Mucosa of descending colon (tissue), 3 donors: Measurements from ENCODE around the gene HCFC2. TPM values are rescaled to one million over a fixed set of nuclear protein-coding genes. Genes with fewer than 3 reads are reported as not detected.

Source experiments
- ATAC-seq: fragments of 200-7000 bp; cut with Tn5 transposase; one replicate; pipeline ENCODE4 v1.9.1; 2020; ENCODE audit warnings: mild to moderate bottlenecking, moderate library complexity
- DNase-seq, 3 donors: peaks; one replicate each; pipeline ENCODE4 v3.0.0-alpha.2; 2020
- H3K36me3 ChIP-seq: fragments of 200-600 bp; one replicate; pipeline ENCODE4 v1.8.0; 2021; ENCODE audit warnings: low read depth, mild to moderate bottlenecking
- H3K4me1 ChIP-seq: fragments of 200-600 bp; one replicate; pipeline ENCODE4 v1.8.0; 2021; ENCODE audit warnings: low read depth, mild to moderate bottlenecking
- H3K4me3 ChIP-seq: fragments of 200-600 bp; one replicate; pipeline ENCODE4 v1.8.0; 2021; ENCODE audit warnings: mild to moderate bottlenecking
- H3K9me3 ChIP-seq: fragments of 200-600 bp; one replicate; pipeline ENCODE4 v1.8.0; 2021; ENCODE audit warnings: mild to moderate bottlenecking
- CTCF ChIP-seq: fragments of 200-600 bp; IDR thresholded peaks from one replicate; pipeline ENCODE4 v1.8.0; 2022; ENCODE audit warnings: antibody characterized with exemption, mild to moderate bottlenecking
- intact Hi-C, 2 donors: fragments of 100-400 bp; cut with DNase I in 1 of 2; cut with micrococcal nuclease in 1 of 2; formaldehyde crosslinking; loops; one replicate each; pipeline versions ENCODE4 v1.11.0 to v1.11.1; 2022; cut with DNase I, micrococcal nuclease
- total RNA-seq, 3 donors: library from RNA; stranded (reverse); fragmentation: NEBNext Ultra II Directional in 2 of 3; extraction: Animal tissue kit (Norgen Biotek cat#: 25700) in 2 of 3; gene quantifications; one replicate each; pipeline versions ENCODE4 v1.2.1 to v1.2.4, GENCODE V29; 2021 to 2023
- donor health status: DM: no; HTN: no; CAD: no; lungs with moderate emphysema.
- donor health status: DM: no; HTN: no; CAD: no.
- donor health status: DM: no; HTN: yes; CAD: no.

HCFC2 gene
- total RNA-seq, 3 donors from 2014 or later = 13.8 to 31.9 (median 14.2) TPM

GRCh38 chr12:104138797-104139152 is 74.4 kb downstream of the HCFC2 start:
- TF ChIP-seq CTCF = no peak
- Histone ChIP-seq H3K4me3 (no peak overlapping the region), H3K4me1 (peaks cover 16% of the 10 kb centered on the region), H3K36me3 (no peaks in the 10 kb centered on the region), H3K9me3 (no peaks in the 10 kb centered on the region)
- ATAC-seq (no peak), DNase-seq (no peak)
- intact Hi-C loops = no loop called here

DNA sequence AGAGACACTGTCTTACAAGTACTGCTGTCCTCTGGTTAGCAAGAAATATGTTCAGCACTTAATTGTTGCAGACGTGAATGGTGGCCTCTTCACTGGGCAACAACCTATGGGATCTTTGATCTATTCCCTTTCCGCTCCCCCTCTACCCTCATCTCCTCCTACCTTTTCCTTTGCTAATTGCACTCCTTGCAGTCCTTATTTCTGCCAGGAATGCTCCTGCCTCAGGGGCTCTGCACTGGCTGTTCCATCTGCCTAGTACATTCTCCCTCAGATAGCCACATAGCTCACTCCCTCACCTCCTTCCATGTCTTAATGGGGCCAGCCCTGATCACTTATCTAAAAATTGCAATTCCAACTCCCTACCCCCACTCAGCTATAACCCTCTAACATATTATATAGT is 78.2 kb downstream of the HCFC2 start:
- Histone ChIP-seq H3K9me3 (no peaks in the 10 kb centered on the region), H3K36me3 (no peaks in the 10 kb centered on the region), H3K4me1 (peaks cover 5% of the 10 kb centered on the region), H3K4me3 (no peak overlapping the region)
- TF ChIP-seq CTCF = no peak
- no peak for ATAC-seq
- no peak for DNase-seq
- intact Hi-C loops = no loop called here

DNA sequence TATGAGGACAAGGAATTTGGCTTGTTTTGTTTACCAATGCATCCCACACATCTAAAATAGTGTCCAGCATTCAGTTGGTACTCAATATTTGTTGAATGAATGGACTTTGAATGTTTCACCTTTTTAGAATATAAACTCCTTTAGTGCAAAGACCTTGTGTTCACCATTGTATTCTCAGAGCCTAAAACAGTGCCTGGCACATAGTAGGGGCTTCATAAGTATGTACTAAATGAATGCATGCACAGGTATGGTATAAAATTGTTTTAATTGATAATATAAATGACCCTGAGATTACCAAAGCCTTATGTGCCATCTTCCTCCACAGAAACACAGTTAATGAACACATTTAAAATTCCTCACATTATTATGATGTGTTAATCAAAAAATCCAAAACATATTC is 78.7 kb downstream of the HCFC2 start:
- DNase-seq = no peak
- H3K4me3 ChIP-seq = no peak overlapping the region
- no peaks in the 10 kb centered on the region for H3K9me3 ChIP-seq
- no peaks in the 10 kb centered on the region for H3K36me3 ChIP-seq
- ATAC-seq = no peak
- H3K4me1 ChIP-seq = peaks cover 5% of the 10 kb centered on the region
- no peak for TF ChIP-seq CTCF
- intact Hi-C loops = no loop called here

DNA sequence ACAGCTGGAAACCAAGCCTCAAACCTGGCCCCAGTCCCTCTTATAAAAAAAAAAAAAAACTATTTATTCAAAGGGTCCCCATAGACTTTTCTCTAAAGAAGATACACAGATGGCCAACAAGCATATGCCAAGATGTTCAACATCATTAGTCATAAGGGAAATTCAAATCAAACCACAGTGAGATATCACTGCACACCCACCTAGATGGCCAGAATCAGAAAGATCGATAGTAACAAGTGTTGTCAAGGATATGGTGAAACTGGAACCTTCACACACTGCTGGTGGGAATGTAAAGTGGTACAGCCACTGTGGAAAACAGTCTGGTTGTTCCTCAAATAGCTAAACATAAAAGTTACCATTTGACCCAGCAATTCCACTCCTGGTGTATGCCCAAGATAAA is 79.6 kb downstream of the HCFC2 start:
- H3K36me3 ChIP-seq = no peaks in the 10 kb centered on the region
- no peak for ATAC-seq
- no peak for DNase-seq
- no peaks in the 10 kb centered on the region for H3K4me1 ChIP-seq
- no peaks in the 10 kb centered on the region for H3K9me3 ChIP-seq
- TF ChIP-seq CTCF = no peak
- intact Hi-C loops = no loop called here
- H3K4me3 ChIP-seq = no peak overlapping the region

- H3K4me3 ChIP-seq = no peak overlapping the region
- intact Hi-C loops = no loop called here
- no peak for ATAC-seq
- H3K9me3 ChIP-seq = no peaks in the 10 kb centered on the region
- no peak for TF ChIP-seq CTCF
- no peaks in the 10 kb centered on the region for H3K36me3 ChIP-seq
- DNase-seq = no peak
- H3K4me1 ChIP-seq = no peaks in the 10 kb centered on the region
These were observed 83.0 kb downstream of the HCFC2 start for GRCh38 chr12:104147346-104147745.

DNA sequence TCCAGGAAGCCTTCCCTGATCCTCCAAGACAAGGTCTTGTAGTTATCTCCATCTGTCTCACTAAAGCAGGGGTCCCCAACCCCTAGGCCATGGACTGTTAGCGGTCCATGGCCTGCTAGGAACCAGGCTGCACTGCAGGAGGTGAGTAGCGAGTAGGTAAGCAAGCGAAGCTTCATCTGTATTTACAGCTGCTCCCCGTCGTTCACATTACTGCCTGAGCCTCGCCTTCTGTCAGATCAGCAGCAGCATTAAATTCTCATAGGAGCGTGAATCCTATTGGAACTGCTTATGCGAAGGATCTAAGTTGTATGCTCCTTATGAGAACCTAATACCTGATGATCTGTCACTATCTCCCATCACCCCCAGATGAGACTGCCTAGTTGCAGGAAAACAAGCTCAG is 86.1 kb downstream of the HCFC2 start:
- Histone ChIP-seq H3K4me3 (no peak overlapping the region), H3K4me1 (no peaks in the 10 kb centered on the region), H3K9me3 (no peaks in the 10 kb centered on the region), H3K36me3 (no peaks in the 10 kb centered on the region)
- no peak for TF ChIP-seq CTCF
- ATAC-seq = no peak
- intact Hi-C loops = no loop called here
- no peak for DNase-seq
